ENCODE data around the gene NAT10. TPM values are rescaled to one million over a fixed set of nuclear protein-coding genes. Genes with fewer than 3 reads are reported as not detected.

The NAT10 gene
- total and polyA plus RNA-seq, 2 donors from 2014 or later = 24.1 to 43.1 TPM

DNA sequence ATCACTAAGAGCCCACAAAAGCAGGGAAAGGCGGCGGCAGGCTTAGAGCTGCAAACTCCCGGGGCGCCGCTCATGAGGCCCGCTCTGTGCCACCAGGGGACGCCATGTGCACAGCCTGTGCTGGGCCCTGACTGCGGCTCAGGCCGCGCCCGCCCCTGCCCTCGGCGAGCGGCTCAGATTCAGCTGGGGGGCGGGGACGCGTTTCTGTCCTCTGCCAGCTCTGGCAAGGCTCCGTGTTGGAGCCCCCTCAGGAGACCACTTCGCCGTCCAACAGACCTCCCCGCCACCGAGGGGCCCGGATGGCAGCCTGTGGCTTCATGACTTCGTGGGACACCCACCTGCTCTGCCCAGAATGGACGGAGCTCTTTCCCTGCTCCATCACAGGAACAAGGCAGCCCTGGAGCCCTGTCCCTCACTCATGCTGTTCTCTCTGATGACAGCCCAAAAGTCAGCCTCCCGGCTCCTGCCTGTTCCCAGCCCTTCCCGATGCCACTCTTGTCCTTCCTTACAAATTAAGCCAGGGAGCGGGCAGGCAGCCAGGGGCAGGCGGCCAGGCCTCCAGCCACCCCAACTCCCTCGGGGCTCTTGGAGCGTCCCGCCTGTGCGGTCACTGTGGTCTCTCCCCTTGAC, 69.1 kb downstream of the NAT10 start:
- FAIRE-seq (no peak), DNase-seq (peak; percentile 87 to 93 (median 91))
- Histone ChIP-seq H3K4me3 (ENCODE audit: low read length in 3 of 3) (peak overlapping the region in 2 of 3 donors; percentile 36 to 42), H3K27me3 (ENCODE audit: control insufficient read depth, insufficient read depth, low read length) (no peaks in the 10 kb centered on the region), H3K36me3 (ENCODE audit: control insufficient read depth in 2 of 3, insufficient read depth in 3 of 3, low read length in 3 of 3) (peaks cover 0 to 10% (median 9%) of the 10 kb centered on the region in 3 donors), H3K9ac (ENCODE audit: low read length in 3 of 3) (peak overlapping the region in 1 of 3 donors; percentile 29), H3K27ac (ENCODE audit: low read depth in 2 of 2, low read length in 2 of 2) (no peak overlapping the region), H3K9me3 (ENCODE audit: control insufficient read depth in 2 of 3, insufficient read depth in 1 of 3, low read length in 3 of 3) (no peaks in the 10 kb centered on the region), H3K4me1 (ENCODE audit: control insufficient read depth in 2 of 3, insufficient read depth in 2 of 3, low read depth in 1 of 3, low read length in 3 of 3) (peaks cover 0 to 5% (median 0%) of the 10 kb centered on the region in 3 donors)
- intact Hi-C loops (cut with DNase I) = loop anchor here (10.0 kb wide), 1 partner anchor 180 kb away; the partner anchor contains the start of gene ABTB2
- TF ChIP-seq, protein P1, sequence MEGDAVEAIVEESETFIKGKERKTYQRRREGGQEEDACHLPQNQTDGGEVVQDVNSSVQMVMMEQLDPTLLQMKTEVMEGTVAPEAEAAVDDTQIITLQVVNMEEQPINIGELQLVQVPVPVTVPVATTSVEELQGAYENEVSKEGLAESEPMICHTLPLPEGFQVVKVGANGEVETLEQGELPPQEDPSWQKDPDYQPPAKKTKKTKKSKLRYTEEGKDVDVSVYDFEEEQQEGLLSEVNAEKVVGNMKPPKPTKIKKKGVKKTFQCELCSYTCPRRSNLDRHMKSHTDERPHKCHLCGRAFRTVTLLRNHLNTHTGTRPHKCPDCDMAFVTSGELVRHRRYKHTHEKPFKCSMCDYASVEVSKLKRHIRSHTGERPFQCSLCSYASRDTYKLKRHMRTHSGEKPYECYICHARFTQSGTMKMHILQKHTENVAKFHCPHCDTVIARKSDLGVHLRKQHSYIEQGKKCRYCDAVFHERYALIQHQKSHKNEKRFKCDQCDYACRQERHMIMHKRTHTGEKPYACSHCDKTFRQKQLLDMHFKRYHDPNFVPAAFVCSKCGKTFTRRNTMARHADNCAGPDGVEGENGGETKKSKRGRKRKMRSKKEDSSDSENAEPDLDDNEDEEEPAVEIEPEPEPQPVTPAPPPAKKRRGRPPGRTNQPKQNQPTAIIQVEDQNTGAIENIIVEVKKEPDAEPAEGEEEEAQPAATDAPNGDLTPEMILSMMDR (IDR thresholded peaks at IDR 0.05; ENCODE audit: borderline replicate concordance, extremely low read depth, insufficient read depth) = peak; percentile 99

DNA sequence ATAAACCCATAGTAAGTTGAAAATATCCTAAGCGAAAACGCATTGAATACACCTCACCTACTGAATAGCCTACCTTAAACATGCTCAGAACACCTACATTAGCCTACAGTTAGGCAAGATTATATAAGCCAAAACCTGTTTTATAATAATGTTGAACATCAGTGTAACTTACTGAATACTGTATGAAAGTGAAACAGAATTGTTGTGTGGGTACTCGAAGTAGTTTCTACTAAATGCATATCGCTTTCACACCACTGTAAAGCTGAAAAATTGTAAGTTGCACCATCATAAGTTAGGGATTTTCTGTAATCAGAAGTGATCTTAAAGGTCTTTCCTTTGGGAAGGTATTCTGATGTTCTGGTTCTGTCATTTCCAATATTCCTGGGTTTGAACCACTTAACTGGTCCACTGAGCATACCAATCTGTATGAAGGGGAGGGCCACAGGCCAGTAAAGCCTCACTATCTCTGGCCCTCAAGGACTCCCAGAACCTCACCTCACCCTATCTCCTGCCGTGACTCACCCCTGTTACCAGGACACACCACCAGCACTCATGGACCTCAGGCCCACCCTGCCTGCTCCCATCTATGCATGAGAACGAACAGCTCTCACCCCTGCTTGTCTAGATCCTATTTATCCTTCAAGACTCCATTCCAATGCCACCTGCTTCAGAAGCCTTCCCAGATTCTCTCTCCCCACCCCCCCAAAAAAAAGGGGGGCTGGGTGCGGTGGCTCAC, 70.0 kb downstream of the NAT10 start:
- TF ChIP-seq, protein P1 (IDR thresholded peaks at IDR 0.05; ENCODE audit: borderline replicate concordance, extremely low read depth, insufficient read depth) = no peak
- intact Hi-C loops (cut with DNase I) = loop anchor here (10.0 kb wide), 1 partner anchor 179 kb away; the partner anchor contains the start of gene ABTB2
- H3K27ac ChIP-seq (ENCODE audit: low read depth in 2 of 2, low read length in 2 of 2) = no peak overlapping the region
- FAIRE-seq = no peak
- H3K4me3 ChIP-seq (ENCODE audit: low read length in 3 of 3) = no peak overlapping the region
- H3K4me1 ChIP-seq (ENCODE audit: control insufficient read depth in 2 of 3, insufficient read depth in 2 of 3, low read depth in 1 of 3, low read length in 3 of 3) = peaks cover 0 to 5% (median 0%) of the 10 kb centered on the region in 3 donors
- no peaks in the 10 kb centered on the region for H3K9me3 ChIP-seq (ENCODE audit: control insufficient read depth in 2 of 3, insufficient read depth in 1 of 3, low read length in 3 of 3)
- peaks cover 0 to 3% (median 2%) of the 10 kb centered on the region in 3 donors for H3K36me3 ChIP-seq (ENCODE audit: control insufficient read depth in 2 of 3, insufficient read depth in 3 of 3, low read length in 3 of 3)
- DNase-seq = no peak
- H3K9ac ChIP-seq (ENCODE audit: low read length in 3 of 3) = no peak overlapping the region
- H3K27me3 ChIP-seq (ENCODE audit: control insufficient read depth, insufficient read depth, low read length) = no peaks in the 10 kb centered on the region

DNA sequence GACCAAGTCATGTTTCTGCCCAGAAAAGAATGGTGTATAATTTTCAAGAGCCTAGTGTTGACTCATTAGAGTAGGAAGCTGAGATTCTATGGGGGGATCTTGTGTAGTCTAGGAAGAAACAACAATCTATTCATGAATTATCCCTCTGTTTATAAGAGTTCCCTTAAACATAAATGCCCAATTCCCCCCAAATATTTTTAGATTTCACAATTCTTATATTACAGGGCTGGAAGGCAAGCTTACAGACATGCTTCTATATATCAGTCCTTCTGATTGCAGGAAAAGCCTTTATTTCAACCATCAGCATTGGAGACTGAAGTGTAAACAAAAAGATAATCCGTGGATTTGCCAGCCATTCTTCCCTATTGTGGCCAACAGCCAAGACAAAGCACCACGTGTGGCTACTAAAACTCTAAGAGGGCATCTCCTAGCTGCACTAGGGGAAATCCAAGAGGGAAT, 71.4 kb downstream of the NAT10 start:
- Histone ChIP-seq H3K4me1 (ENCODE audit: control insufficient read depth in 2 of 3, insufficient read depth in 2 of 3, low read depth in 1 of 3, low read length in 3 of 3) (peaks cover 0 to 5% (median 0%) of the 10 kb centered on the region in 3 donors), H3K9me3 (ENCODE audit: control insufficient read depth in 2 of 3, insufficient read depth in 1 of 3, low read length in 3 of 3) (no peaks in the 10 kb centered on the region), H3K4me3 (ENCODE audit: low read length in 3 of 3) (no peak overlapping the region), H3K27me3 (ENCODE audit: control insufficient read depth, insufficient read depth, low read length) (no peaks in the 10 kb centered on the region), H3K9ac (ENCODE audit: low read length in 3 of 3) (no peak overlapping the region), H3K27ac (ENCODE audit: low read depth in 2 of 2, low read length in 2 of 2) (no peak overlapping the region), H3K36me3 (ENCODE audit: control insufficient read depth in 2 of 3, insufficient read depth in 3 of 3, low read length in 3 of 3) (no peaks in the 10 kb centered on the region)
- TF ChIP-seq, protein P1 (IDR thresholded peaks at IDR 0.05; ENCODE audit: borderline replicate concordance, extremely low read depth, insufficient read depth) = no peak
- intact Hi-C loops (cut with DNase I) = loop anchor here (10.0 kb wide), 1 partner anchor 178 kb away; the partner anchor contains the start of gene ABTB2
- FAIRE-seq = no peak
- DNase-seq = no peak
